HUDEP-2 (cell line): ENCODE measurements around the gene DPEP2NB.
A peak's percentile ranks its signal among the peaks of the same experiment; 100 is the strongest.
"Not testable (repeated sequence)": the region's sequence is repeated elsewhere in the genome, so short reads cannot be mapped to it uniquely, and the experiment has no call there.

Experiments
- DNase-seq, 76 experiments: peaks; one replicate each; lab custom pipeline; 2025; ENCODE audit not compliant: unreplicated experiment in 76 of 76; lab: John Stamatoyannopoulos, UW

DPEP2NB gene

DNA sequence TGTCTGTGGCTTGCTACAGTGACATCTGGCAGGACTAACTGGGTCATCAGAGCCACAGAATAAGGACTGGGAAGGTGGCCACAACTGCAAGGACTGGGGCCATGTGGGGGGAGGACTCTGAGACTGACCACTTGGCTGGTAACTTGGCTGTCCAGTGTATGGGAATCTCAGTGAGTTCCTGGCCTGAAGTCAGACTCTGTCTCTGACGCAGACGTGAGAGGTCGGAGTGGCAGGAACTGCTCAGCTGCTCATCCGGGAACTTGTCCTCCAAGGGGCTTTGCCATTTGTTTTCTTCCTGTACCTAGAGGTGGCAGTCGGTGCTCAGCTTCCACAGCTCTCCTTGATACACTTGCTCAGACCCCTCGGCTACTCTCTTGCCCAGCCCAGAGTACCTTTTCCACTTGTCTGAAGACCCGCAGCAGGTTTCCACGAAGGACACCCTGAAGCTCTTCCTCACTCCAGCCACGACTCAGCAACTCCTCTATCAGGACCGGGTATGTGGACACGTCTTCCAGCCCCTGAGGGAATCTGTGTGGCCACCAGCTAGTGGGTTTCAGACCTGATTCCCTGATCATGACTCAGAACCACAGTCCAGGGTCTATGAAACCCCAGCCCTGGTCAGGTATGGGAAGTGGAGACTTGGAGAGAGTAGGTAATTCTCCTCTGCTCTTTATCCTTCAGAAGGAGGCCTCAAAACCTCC lies 28.1 kb downstream of the DPEP2NB start:
- no peak for DNase-seq

DNA sequence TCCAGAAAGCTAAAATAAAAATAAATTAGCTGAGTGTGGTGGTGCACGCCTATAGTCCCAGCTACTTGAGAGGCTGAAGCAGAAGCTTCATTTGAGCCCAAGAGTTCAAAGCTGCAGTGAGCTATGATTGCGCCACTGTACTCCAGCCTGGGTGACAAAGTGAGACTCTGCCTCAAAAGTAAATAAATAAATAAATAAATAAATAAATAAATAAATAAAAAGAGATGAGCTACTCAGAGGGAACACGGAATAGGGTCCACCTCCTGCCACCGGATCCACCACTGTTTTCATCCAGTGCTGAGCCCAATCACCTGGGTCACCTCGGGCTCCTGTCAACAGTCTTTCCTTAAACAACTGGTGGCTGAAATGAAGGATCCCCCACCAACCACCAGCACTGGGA lies 28.8 kb downstream of the DPEP2NB start:
- DNase-seq = no peak

GRCh38 chr16:67982011-67982696 lies 33.6 kb downstream of the DPEP2NB start:
- DNase-seq = no peak

- DNase-seq = peak in 5 of 76 experiments; percentile 3 to 31 (median 13)
Measured at GRCh38 chr16:67979955-67980678, 35.6 kb downstream of the DPEP2NB start, which contains the start of gene DPEP3. DPEP3 (minus strand) TSS chr16:67980499; CDS start chr16:67980380, 119 bp downstream.

DNA sequence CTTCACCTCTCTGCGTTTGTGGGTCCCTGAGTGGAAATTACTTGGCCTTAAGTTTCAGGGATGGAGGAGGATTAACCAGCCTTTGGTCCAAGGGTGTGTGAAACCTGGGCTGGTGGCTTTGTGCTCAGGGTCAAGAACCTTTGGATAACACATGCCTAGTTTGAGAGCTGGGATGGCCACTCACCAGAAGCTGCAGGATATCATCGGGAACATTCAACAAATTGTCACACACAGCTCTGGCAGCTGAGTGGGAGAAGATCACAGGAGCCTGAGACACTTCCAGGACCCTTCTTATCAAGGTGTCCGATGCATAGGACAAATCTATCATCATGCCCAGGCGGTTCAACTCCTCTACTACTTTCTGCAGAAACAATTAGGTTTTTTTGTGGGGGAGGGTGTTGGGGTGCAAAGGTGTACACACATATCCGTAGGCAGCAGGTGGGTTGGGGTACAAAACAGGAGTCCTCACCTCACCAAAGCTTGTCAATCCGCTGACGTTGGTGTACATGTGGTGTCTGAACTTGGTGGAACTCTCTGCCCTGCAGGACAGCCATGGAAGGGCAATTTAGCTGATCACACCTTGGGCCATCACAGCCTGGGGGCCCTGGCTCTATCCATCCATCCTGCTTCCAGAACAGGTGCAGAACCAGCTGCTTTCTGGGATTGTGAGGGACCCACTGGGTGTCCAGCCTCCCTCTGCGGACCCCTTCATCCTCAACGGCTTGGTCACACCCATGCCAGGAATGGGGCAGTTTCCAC lies 38.1 kb downstream of the DPEP2NB start:
- no peak for DNase-seq

- no peak for DNase-seq
Measured at GRCh38 chr16:67977005-67977404, 38.7 kb downstream of the DPEP2NB start.

DNA sequence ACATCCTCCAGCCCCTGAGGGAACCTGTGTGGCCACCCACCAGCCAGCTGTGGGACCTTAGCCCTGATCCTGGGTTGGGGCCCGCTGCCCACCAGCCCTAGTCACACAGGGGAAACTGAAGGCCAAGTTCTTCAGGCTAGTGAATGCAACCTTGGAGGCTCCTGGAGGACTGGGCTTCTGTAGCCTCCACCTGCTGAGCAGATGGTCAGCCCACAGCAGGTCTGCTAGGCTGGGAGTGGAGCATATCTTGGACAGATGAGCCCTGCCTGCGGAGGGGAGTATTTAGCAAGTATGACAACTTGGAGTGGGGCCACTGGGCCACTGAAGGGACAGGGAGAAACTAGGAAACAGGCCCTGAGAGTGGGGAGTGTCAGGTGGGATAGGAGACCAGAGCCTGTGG lies 39.5 kb downstream of the DPEP2NB start:
- no peak for DNase-seq

DNA sequence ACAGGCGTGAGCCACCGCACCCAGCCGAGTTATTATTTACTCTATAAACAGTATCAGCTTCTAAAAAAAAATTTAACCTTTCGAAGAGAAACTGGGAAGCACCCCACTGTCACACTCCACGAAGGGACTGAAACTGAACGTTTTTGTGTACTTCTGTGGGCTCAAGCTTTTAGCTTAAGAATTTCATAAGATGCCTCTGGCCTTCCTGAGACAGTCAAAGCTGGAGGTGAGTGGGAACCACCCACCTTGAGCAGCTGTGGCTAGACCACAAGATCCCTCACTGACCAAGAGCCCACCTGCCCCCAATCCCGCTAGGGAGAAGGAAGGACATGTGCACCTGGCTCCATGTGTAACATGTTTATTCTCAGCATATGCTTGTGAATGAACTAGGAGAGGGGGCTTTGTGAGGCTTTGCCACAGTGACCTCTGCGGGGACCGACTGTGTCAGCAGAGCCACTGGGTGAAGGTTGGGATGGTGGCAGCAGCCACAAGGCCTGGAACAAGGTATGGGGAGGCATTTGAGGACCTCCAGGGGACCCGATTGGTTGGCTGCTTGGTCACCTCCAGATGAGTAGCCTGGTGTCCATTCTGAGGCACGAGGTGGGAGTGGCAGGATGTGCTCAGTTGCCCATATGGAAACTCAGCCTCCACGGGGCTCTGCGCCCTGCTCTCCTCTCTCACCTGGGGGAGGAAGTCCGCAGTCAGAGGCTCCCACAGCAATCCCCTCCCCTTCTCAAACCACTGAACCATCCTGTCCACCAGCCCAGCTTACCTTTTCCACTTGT lies 40.2 kb downstream of the DPEP2NB start:
- no peak for DNase-seq

- not testable (repeated sequence) for DNase-seq
Measured at GRCh38 chr16:67972285-67972684, 43.4 kb downstream of the DPEP2NB start.

DNA sequence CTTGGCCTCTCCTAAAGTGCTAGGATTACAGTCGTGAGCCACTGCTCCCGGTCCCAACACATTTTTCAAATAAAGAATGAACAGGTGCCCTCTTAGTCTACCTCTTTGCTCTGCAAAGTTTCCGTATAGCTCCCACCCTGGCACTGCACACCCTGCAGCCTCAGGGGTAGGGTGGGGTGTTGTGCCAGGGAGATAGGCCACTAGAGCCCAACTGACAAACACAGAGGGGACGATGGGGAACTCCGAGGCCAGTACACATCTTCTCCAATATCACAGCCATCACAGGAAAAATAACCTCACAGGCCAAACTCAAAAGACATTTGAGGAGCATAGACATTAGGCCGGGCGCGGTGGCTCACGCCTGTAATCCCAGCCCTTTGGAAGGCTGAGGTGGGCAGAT lies 44.6 kb downstream of the DPEP2NB start:
- peak in 3 of 76 experiments; percentile 7 to 22 (median 18) for DNase-seq

GRCh38 chr16:67969254-67970039 lies 46.3 kb downstream of the DPEP2NB start:
- peak in 20 of 76 experiments; percentile 11 to 64 (median 31) for DNase-seq

DNA sequence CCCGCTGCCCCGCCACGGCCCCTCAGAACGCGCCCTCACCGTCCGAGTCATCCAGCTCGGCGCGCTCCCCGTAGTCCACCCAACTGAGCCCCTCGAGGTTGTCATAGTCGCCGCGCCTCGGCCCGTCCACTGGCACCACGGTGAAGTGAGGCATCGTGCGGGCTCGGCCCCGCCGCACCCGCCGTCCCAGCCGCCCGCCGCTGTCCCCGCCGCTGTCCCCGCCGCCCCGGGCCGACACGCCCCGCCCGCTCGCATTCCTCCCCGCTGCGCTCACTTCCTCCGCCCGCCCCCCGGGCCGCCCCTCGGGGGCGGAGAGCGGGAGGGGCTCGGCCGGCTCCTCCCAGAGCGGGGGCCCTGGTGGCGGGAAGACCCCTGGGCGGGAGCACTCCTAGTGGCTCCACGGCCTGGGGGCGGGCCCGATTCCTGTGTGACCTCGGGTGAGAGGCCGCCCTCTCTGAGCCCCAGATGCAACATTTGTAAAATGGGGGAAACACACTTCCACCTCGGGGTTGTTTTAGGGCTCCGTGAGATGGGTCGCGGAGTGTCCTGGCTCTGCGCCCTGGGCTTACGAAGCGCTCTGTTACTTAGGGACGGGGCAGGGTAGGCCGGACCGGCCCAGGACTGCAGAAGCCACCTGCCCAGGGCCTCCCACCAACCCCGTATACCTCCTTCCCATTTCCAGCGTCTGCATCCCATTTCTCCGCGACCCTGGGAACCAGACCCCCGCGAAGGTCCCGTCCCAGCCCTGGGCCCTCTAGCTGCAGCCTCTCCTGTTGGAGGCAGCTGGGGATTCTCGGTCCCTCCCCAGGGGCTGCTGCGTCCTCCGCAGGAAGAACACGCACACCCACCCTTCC lies 47.1 kb downstream of the DPEP2NB start, which contains the start of gene SLC12A4:
Gene SLC12A4 (minus strand): TSS at position 238 of the 854 bp plus-strand sequence. CDS start 84 bp downstream, at position 154.
- DNase-seq = peak in 74 of 76 experiments; percentile 29 to 91 (median 82)

- peak in 20 of 76 experiments; percentile 9 to 47 (median 26) for DNase-seq
Measured at GRCh38 chr16:67967958-67968399, 47.7 kb downstream of the DPEP2NB start.

DNA sequence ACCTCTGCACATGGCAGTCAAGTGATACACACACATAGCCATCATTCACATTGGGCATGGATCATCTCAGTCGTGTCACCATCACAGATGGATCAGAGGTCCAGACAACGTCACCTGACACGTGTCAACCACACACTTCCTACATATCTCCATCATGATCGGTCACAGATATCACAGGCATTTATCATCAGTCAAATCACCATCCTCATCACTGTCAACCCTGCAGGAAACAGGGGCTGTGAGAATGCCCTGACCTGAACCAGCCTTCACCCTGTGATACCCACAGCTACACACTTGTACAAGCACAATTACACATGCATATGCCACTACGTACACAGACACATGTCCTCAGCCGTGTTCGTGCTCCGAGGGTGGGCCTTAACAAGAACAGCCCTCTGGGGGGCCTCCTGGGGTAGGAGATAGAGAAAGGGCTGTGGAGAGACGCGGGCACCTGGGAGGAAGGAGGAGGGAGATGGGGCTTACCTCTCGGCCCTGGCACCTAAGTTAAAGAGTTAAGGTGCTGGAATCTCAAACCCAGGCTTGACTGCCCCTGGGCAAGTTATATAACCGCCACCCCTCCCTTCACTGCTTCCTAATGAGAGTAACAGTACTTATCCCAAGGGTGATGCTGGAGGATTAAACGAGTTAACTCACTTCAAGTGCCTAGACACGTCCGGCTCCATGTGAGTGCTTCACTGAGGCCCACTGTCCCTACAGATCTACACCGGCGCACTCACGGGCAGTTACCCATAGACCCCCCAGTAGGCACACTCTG lies 48.3 kb downstream of the DPEP2NB start:
- DNase-seq = no peak

GRCh38 chr16:67966549-67967182 lies 49.0 kb downstream of the DPEP2NB start:
- peak in 8 of 76 experiments; percentile 9 to 45 (median 18) for DNase-seq

- DNase-seq = no peak
Measured at GRCh38 chr16:67965668-67966548, 49.8 kb downstream of the DPEP2NB start.
